Endothelial cell (in vitro differentiated cells): ENCODE data around the gene DCANP1. TPM values are rescaled to one million over a fixed set of nuclear protein-coding genes. Genes with fewer than 3 reads are reported as not detected.

ENCODE experiments used
- DNase-seq: peaks from one replicate; pipeline ENCODE4 v3.0.0; 2021; ENCODE audit warnings: low spot score
- H3K27ac Mint-ChIP-seq: one replicate; pipeline ENCODE4 v1.8.0; 2021; ENCODE audit warnings: mixed read lengths, inconsistent platforms; ENCODE audit not compliant: unreplicated experiment
- H3K27me3 Mint-ChIP-seq: one replicate; pipeline ENCODE4 v1.8.0; 2021; ENCODE audit warnings: mild to moderate bottlenecking, moderate library complexity, mixed read lengths, inconsistent platforms; ENCODE audit not compliant: unreplicated experiment
- H3K36me3 Mint-ChIP-seq: one replicate; pipeline ENCODE4 v1.8.0; 2021; ENCODE audit warnings: mild to moderate bottlenecking, low read depth, mixed read lengths, inconsistent platforms; ENCODE audit not compliant: unreplicated experiment
- H3K4me1 Mint-ChIP-seq: one replicate; pipeline ENCODE4 v1.8.0; 2021; ENCODE audit warnings: mild to moderate bottlenecking, mixed read lengths, inconsistent platforms; ENCODE audit not compliant: unreplicated experiment
- H3K4me3 Mint-ChIP-seq: one replicate; pipeline ENCODE4 v1.8.0; 2021; ENCODE audit warnings: mild to moderate bottlenecking, mixed read lengths, inconsistent platforms; ENCODE audit not compliant: unreplicated experiment
- H3K9me3 Mint-ChIP-seq: one replicate; pipeline ENCODE4 v1.8.0; 2021; ENCODE audit warnings: mixed read lengths, inconsistent platforms; ENCODE audit not compliant: unreplicated experiment
- CTCF ChIP-seq: fragments of 200-600 bp; sonication (generic); IDR thresholded peaks from one replicate; pipeline ENCODE4 v1.5.0; 2021; ENCODE audit warnings: antibody characterized with exemption; ENCODE audit not compliant: unreplicated experiment
- total RNA-seq: library from RNA; stranded (reverse); fragmentation: NEBNext Ultra II Directional; extraction: Animal tissue kit (Norgen Biotek cat#: 25700); gene quantifications from one replicate; pipeline ENCODE4 v1.2.1, GENCODE V29; 2021; ENCODE audit not compliant: unreplicated experiment

The DCANP1 gene
- total RNA-seq, 1 donor from 2014 or later = not detected

GRCh38 chr5:135473956-135474670, 27.0 kb upstream of the DCANP1 start:
- no peak for DNase-seq
- Mint-ChIP-seq H3K4me1 (no peaks in the 10 kb centered on the region), H3K36me3 (no peaks in the 10 kb centered on the region), H3K9me3 (no peaks in the 10 kb centered on the region), H3K4me3 (no peak overlapping the region), H3K27ac (no peak overlapping the region), H3K27me3 (peaks cover 12% of the 10 kb centered on the region)
- TF ChIP-seq CTCF = no peak

GRCh38 chr5:135472141-135472540, 25.0 kb upstream of the DCANP1 start:
- no peak overlapping the region for H3K27ac Mint-ChIP-seq
- no peak for TF ChIP-seq CTCF
- H3K27me3 Mint-ChIP-seq = peaks cover 16% of the 10 kb centered on the region
- H3K36me3 Mint-ChIP-seq = no peaks in the 10 kb centered on the region
- no peaks in the 10 kb centered on the region for H3K4me1 Mint-ChIP-seq
- H3K4me3 Mint-ChIP-seq = no peak overlapping the region
- no peaks in the 10 kb centered on the region for H3K9me3 Mint-ChIP-seq
- DNase-seq = no peak

GRCh38 chr5:135471726-135472125, 24.6 kb upstream of the DCANP1 start:
- H3K27me3 Mint-ChIP-seq = peaks cover 14% of the 10 kb centered on the region
- no peak for TF ChIP-seq CTCF
- H3K27ac Mint-ChIP-seq = no peak overlapping the region
- DNase-seq = no peak
- no peaks in the 10 kb centered on the region for H3K9me3 Mint-ChIP-seq
- no peak overlapping the region for H3K4me3 Mint-ChIP-seq
- H3K4me1 Mint-ChIP-seq = peaks cover under 1% of the 10 kb centered on the region
- no peaks in the 10 kb centered on the region for H3K36me3 Mint-ChIP-seq

GRCh38 chr5:135469911-135470310, 22.8 kb upstream of the DCANP1 start:
- Mint-ChIP-seq H3K27me3 (peaks cover 17% of the 10 kb centered on the region), H3K27ac (no peak overlapping the region), H3K4me3 (no peak overlapping the region), H3K4me1 (peaks cover 11% of the 10 kb centered on the region), H3K36me3 (no peaks in the 10 kb centered on the region), H3K9me3 (no peaks in the 10 kb centered on the region)
- TF ChIP-seq CTCF = no peak
- DNase-seq = no peak

- H3K27ac Mint-ChIP-seq = no peak overlapping the region
- no peak for TF ChIP-seq CTCF
- peaks cover 13% of the 10 kb centered on the region for H3K4me1 Mint-ChIP-seq
- DNase-seq = no peak
- H3K27me3 Mint-ChIP-seq = peaks cover 23% of the 10 kb centered on the region
- no peak overlapping the region for H3K4me3 Mint-ChIP-seq
- no peaks in the 10 kb centered on the region for H3K9me3 Mint-ChIP-seq
- no peaks in the 10 kb centered on the region for H3K36me3 Mint-ChIP-seq
Measured at GRCh38 chr5:135468541-135468940, 21.4 kb upstream of the DCANP1 start.
